ENCODE measurements around the gene UBIAD1. TPM values are rescaled to one million over a fixed set of nuclear protein-coding genes. Genes with fewer than 3 reads are reported as not detected.
A peak's percentile ranks its signal among the peaks of the same experiment; 100 is the strongest.

The UBIAD1 gene
- total RNA-seq, 1 experiment from 2014 or later = 21.6 TPM

GRCh38 chr1:11318982-11319381, 46.0 kb downstream of the UBIAD1 start:
- ChIA-PET CTCF (interaction anchor here (1.5 to 2.3 kb wide), 3 partner anchors 21 to 327 kb away, joined by 5 to 15 read pairs (median 11); no protein-coding TSS in a partner anchor), POLR2A (no interaction called here)
- no peak overlapping the region for H3K27ac Mint-ChIP-seq
- H3K27me3 Mint-ChIP-seq (ENCODE audit: low read depth) = no peaks in the 10 kb centered on the region
- peaks cover 7% of the 10 kb centered on the region for H3K4me1 Mint-ChIP-seq
- H3K4me3 Mint-ChIP-seq = no peak overlapping the region
- ATAC-seq (peak; percentile 58), DNase-seq (ENCODE audit: low spot score) (no peak)
- TF ChIP-seq, protein P1, sequence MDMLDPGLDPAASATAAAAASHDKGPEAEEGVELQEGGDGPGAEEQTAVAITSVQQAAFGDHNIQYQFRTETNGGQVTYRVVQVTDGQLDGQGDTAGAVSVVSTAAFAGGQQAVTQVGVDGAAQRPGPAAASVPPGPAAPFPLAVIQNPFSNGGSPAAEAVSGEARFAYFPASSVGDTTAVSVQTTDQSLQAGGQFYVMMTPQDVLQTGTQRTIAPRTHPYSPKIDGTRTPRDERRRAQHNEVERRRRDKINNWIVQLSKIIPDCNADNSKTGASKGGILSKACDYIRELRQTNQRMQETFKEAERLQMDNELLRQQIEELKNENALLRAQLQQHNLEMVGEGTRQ (CRISPR knock-in tag; IDR thresholded peaks at IDR 0.05) = peak; percentile 89
- TF ChIP-seq ZNF532 (CRISPR knock-in tag; IDR thresholded peaks at IDR 0.05; ENCODE audit: borderline replicate concordance) = no peak
- TF ChIP-seq ZBTB21 (CRISPR knock-in tag; IDR thresholded peaks at IDR 0.05; ENCODE audit: borderline replicate concordance) = no peak
- TF ChIP-seq NFYB (CRISPR knock-in tag; conservative IDR thresholded peaks at IDR 0.05; ENCODE audit: low read depth) = peak; percentile 40; the same call in 1 of the 2 replicates
- TF ChIP-seq CTCF (IDR thresholded peaks at IDR 0.05) = no peak
- TF ChIP-seq, protein P2, sequence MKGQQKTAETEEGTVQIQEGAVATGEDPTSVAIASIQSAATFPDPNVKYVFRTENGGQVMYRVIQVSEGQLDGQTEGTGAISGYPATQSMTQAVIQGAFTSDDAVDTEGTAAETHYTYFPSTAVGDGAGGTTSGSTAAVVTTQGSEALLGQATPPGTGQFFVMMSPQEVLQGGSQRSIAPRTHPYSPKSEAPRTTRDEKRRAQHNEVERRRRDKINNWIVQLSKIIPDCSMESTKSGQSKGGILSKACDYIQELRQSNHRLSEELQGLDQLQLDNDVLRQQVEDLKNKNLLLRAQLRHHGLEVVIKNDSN (CRISPR knock-in tag; IDR thresholded peaks at IDR 0.05) = peak; percentile 80
- TF ChIP-seq TCF7 (CRISPR knock-in tag; IDR thresholded peaks at IDR 0.05; ENCODE audit: low read depth) = no peak
- no peaks in the 10 kb centered on the region for H3K9me3 Mint-ChIP-seq
- no peaks in the 10 kb centered on the region for H3K36me3 Mint-ChIP-seq

- ChIA-PET POLR2A (interaction anchor here (1.0 to 1.2 kb wide), 3 partner anchors 8 to 322 kb away, joined by 3 read pairs; no protein-coding TSS in a partner anchor), CTCF (interaction anchor here (0.5 to 2.3 kb wide), 56 partner anchors 9 to 325 kb away, joined by 3 to 18 read pairs (median 4); partner anchors contain the start of genes DISP3, MTOR and UBIAD1)
- Mint-ChIP-seq H3K27ac (no peak overlapping the region), H3K4me1 (peaks cover 16% of the 10 kb centered on the region), H3K9me3 (no peaks in the 10 kb centered on the region), H3K4me3 (no peak overlapping the region), H3K36me3 (no peaks in the 10 kb centered on the region), H3K27me3 (ENCODE audit: low read depth) (no peaks in the 10 kb centered on the region)
- DNase-seq (ENCODE audit: low spot score) (peak; percentile 91), ATAC-seq (peak; percentile 90)
- TF ChIP-seq FOXP1 (CRISPR knock-in tag; IDR thresholded peaks at IDR 0.05; ENCODE audit: borderline replicate concordance) (peak; percentile 44; the same call in 1 of the 2 replicates), FOXJ3 (CRISPR knock-in tag; IDR thresholded peaks at IDR 0.05; ENCODE audit: borderline replicate concordance) (no peak), NFATC4 (CRISPR knock-in tag; IDR thresholded peaks at IDR 0.05) (no peak), MLX (CRISPR knock-in tag; IDR thresholded peaks at IDR 0.05) (no peak), HMGXB4 (CRISPR knock-in tag; IDR thresholded peaks at IDR 0.05) (no peak), GRHL2 (CRISPR knock-in tag; IDR thresholded peaks at IDR 0.05; ENCODE audit: insufficient replicate concordance, severe bottlenecking) (no peak)
- TF ChIP-seq, protein P3, sequence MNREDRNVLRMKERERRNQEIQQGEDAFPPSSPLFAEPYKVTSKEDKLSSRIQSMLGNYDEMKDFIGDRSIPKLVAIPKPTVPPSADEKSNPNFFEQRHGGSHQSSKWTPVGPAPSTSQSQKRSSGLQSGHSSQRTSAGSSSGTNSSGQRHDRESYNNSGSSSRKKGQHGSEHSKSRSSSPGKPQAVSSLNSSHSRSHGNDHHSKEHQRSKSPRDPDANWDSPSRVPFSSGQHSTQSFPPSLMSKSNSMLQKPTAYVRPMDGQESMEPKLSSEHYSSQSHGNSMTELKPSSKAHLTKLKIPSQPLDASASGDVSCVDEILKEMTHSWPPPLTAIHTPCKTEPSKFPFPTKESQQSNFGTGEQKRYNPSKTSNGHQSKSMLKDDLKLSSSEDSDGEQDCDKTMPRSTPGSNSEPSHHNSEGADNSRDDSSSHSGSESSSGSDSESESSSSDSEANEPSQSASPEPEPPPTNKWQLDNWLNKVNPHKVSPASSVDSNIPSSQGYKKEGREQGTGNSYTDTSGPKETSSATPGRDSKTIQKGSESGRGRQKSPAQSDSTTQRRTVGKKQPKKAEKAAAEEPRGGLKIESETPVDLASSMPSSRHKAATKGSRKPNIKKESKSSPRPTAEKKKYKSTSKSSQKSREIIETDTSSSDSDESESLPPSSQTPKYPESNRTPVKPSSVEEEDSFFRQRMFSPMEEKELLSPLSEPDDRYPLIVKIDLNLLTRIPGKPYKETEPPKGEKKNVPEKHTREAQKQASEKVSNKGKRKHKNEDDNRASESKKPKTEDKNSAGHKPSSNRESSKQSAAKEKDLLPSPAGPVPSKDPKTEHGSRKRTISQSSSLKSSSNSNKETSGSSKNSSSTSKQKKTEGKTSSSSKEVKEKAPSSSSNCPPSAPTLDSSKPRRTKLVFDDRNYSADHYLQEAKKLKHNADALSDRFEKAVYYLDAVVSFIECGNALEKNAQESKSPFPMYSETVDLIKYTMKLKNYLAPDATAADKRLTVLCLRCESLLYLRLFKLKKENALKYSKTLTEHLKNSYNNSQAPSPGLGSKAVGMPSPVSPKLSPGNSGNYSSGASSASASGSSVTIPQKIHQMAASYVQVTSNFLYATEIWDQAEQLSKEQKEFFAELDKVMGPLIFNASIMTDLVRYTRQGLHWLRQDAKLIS (CRISPR knock-in tag; IDR thresholded peaks at IDR 0.05; ENCODE audit: borderline replicate concordance) = no peak
- TF ChIP-seq, protein P4, sequence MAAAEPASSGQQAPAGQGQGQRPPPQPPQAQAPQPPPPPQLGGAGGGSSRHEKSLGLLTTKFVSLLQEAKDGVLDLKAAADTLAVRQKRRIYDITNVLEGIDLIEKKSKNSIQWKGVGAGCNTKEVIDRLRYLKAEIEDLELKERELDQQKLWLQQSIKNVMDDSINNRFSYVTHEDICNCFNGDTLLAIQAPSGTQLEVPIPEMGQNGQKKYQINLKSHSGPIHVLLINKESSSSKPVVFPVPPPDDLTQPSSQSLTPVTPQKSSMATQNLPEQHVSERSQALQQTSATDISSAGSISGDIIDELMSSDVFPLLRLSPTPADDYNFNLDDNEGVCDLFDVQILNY (CRISPR knock-in tag; IDR thresholded peaks at IDR 0.05) = no peak
- TF ChIP-seq, protein P5, sequence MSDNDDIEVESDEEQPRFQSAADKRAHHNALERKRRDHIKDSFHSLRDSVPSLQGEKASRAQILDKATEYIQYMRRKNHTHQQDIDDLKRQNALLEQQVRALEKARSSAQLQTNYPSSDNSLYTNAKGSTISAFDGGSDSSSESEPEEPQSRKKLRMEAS (CRISPR knock-in tag; IDR thresholded peaks at IDR 0.05) = peak; percentile 54; the same call in 1 of the 2 replicates
These were observed 47.3 kb downstream of the UBIAD1 start for GRCh38 chr1:11320153-11320936.

Measured in WTC11 (cell line).